Measurements from ENCODE around the gene MLEC. TPM values are rescaled to one million over a fixed set of nuclear protein-coding genes. Genes with fewer than 3 reads are reported as not detected.

MLEC gene
- polyA plus RNA-seq, 1 donor: 173 TPM

DNA sequence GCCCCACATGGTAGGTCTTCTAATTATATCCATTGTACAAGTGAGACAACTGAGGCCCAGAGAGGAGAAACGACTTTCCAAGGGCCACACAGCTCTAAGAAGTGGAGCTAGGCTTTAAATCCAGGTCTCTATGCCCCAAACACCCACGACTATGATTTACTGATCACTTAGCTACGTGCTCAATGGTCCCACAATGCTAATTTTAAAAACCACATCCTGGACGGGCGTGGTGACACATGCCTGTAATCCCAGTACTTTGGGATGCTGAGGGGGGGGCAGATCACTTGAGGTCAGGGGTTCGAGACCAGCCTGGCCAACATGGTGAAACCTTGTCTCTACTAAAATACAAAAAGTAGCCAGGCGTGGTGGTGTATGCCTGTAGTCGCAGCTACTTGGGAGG lies 8.4 kb upstream of the MLEC start:
- H3K9me3 ChIP-seq (ENCODE audit: control insufficient read depth, low read depth, low read length): no peaks in the 10 kb centered on the region
- H3K27me3 ChIP-seq (ENCODE audit: control insufficient read depth, insufficient read depth, low read length): no peaks in the 10 kb centered on the region
- H3K4me1 ChIP-seq (ENCODE audit: control insufficient read depth, insufficient read depth, low read length): peaks cover 7% of the 10 kb centered on the region
- no peaks in the 10 kb centered on the region for H3K36me3 ChIP-seq (ENCODE audit: control insufficient read depth, insufficient read depth, low read length)
- no peak for DNase-seq
- no CpG with 5 or more reads among the region's 8 CpGs for WGBS (ENCODE audit: insufficient coverage, low lambda C conversion rate)
- H3K27ac ChIP-seq (ENCODE audit: low read length): peak overlapping the region; percentile 35
- H3K4me3 ChIP-seq (ENCODE audit: low read length): no peak overlapping the region

DNA sequence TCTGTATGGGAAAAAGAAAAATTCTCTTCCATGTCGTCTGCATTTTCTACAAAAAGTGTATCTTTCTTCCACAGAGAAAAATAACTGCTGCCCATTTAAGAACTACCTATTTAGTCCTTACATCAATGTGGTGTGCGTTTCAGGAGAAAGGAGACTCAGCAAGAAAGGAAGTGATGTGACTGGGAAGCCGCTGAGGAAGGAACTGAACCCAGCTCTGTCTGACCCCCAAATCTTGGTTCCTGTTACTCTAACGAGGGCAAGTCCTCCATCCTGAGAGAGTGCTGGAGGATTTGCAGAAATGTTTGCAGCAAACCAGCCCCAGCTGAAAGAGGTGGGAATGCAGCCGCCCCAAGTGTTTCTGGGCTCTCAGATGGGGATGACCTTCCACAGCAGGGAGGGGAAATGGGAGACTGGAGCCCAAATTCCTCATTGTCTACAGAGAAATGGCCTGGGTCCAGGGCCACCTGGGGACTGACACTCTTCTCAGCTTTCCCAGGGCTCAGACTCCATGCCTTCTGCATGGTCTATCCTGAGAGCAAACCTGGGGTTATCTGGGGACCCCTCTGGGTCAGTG lies 6.7 kb upstream of the MLEC start:
- Histone ChIP-seq H3K27ac (ENCODE audit: low read length) (no peak overlapping the region), H3K4me3 (ENCODE audit: low read length) (no peak overlapping the region), H3K4me1 (ENCODE audit: control insufficient read depth, insufficient read depth, low read length) (peaks cover 7% of the 10 kb centered on the region), H3K27me3 (ENCODE audit: control insufficient read depth, insufficient read depth, low read length) (no peaks in the 10 kb centered on the region), H3K9me3 (ENCODE audit: control insufficient read depth, low read depth, low read length) (no peaks in the 10 kb centered on the region), H3K36me3 (ENCODE audit: control insufficient read depth, insufficient read depth, low read length) (no peaks in the 10 kb centered on the region)
- DNase-seq: no peak
- no CpG with 5 or more reads among the region's 5 CpGs for WGBS (ENCODE audit: insufficient coverage, low lambda C conversion rate)

DNA sequence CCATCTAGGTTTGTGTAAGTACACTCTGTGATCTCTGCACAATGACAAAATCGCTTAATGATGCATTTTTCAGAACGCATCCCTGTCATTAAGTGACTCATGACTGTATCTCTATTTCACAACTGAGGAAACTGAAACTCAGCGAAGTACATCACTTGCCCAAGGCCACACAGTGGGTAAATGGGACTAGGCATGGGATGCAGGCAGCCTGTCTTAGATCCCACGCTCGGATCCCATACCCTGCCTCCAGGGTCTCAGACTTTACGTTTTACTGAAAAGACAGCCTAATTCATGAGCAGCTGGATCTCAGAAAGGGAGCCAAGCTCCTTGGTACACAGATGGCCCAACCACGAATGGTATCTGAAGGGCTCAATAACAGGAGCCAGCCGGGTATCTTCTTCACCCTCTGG lies 2.4 kb upstream of the MLEC start:
- Histone ChIP-seq H3K27me3 (ENCODE audit: control insufficient read depth, insufficient read depth, low read length) (no peaks in the 10 kb centered on the region), H3K9me3 (ENCODE audit: control insufficient read depth, low read depth, low read length) (no peaks in the 10 kb centered on the region), H3K27ac (ENCODE audit: low read length) (no peak overlapping the region), H3K36me3 (ENCODE audit: control insufficient read depth, insufficient read depth, low read length) (no peaks in the 10 kb centered on the region), H3K4me3 (ENCODE audit: low read length) (no peak overlapping the region), H3K4me1 (ENCODE audit: control insufficient read depth, insufficient read depth, low read length) (peaks cover 7% of the 10 kb centered on the region)
- no CpG with 5 or more reads among the region's 8 CpGs for WGBS (ENCODE audit: insufficient coverage, low lambda C conversion rate)
- no peak for DNase-seq

DNA sequence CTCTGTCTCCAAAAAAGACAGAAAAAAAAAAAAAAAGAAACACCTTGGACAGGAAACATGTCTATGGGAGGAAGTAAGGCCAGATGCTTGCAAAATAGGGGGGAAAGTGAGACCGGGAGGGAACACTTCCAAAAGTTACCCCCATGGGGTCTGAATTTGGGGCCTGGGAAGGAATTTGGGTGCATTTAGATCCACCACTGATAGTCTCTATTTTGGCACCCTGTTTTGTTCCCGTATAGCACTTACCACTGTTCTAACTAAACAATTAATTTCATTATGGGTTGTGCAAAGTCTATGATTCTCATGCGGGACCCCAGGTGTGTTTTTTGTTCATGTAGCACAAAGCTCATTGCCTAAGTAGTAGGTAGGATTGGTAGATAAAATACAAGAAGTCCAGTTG lies 1.4 kb upstream of the MLEC start:
- Histone ChIP-seq H3K4me1 (ENCODE audit: control insufficient read depth, insufficient read depth, low read length) (peaks cover 15% of the 10 kb centered on the region), H3K27ac (ENCODE audit: low read length) (no peak overlapping the region), H3K4me3 (ENCODE audit: low read length) (no peak overlapping the region), H3K36me3 (ENCODE audit: control insufficient read depth, insufficient read depth, low read length) (no peaks in the 10 kb centered on the region), H3K27me3 (ENCODE audit: control insufficient read depth, insufficient read depth, low read length) (no peaks in the 10 kb centered on the region), H3K9me3 (ENCODE audit: control insufficient read depth, low read depth, low read length) (no peaks in the 10 kb centered on the region)
- no peak for DNase-seq
- WGBS (ENCODE audit: insufficient coverage, low lambda C conversion rate): 90% methylated on average over 2 of the region's 3 CpGs

DNA sequence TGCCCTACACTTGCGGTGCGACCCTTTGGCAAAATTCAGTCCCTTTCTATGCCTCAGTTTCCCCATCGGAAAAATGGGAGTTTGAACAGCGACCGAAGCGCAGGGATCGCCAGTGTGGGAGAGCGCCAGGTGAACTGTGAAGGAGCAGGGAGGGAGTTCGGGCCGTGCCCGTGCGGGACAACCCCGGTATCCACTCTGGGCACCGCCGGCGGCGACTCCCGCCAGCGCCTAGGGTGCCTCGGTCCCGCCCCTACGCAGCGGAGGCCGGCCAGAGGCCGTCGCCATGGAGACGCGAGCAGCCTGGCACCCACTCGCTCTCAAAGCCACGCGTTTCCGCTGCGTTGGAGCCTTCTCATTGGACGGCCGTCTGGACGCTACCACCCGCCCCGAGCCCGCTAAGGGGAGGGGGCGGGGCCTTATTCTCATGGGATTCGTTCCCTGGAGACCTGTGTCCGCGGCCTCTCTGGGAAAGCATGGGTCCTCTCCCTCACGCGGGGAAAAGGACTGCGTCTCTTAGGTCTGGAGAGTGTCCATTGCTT lies 729 bp upstream of the MLEC start:
- peak overlapping the region; percentile 67 for H3K4me3 ChIP-seq (ENCODE audit: low read length)
- DNase-seq: peak; percentile 99
- peak overlapping the region; percentile 82 for H3K27ac ChIP-seq (ENCODE audit: low read length)
- peaks cover 21% of the 10 kb centered on the region for H3K4me1 ChIP-seq (ENCODE audit: control insufficient read depth, insufficient read depth, low read length)
- no peaks in the 10 kb centered on the region for H3K9me3 ChIP-seq (ENCODE audit: control insufficient read depth, low read depth, low read length)
- no peaks in the 10 kb centered on the region for H3K36me3 ChIP-seq (ENCODE audit: control insufficient read depth, insufficient read depth, low read length)
- no peaks in the 10 kb centered on the region for H3K27me3 ChIP-seq (ENCODE audit: control insufficient read depth, insufficient read depth, low read length)
- 0% methylated on average over 1 of the region's 46 CpGs for WGBS (ENCODE audit: insufficient coverage, low lambda C conversion rate)

DNA sequence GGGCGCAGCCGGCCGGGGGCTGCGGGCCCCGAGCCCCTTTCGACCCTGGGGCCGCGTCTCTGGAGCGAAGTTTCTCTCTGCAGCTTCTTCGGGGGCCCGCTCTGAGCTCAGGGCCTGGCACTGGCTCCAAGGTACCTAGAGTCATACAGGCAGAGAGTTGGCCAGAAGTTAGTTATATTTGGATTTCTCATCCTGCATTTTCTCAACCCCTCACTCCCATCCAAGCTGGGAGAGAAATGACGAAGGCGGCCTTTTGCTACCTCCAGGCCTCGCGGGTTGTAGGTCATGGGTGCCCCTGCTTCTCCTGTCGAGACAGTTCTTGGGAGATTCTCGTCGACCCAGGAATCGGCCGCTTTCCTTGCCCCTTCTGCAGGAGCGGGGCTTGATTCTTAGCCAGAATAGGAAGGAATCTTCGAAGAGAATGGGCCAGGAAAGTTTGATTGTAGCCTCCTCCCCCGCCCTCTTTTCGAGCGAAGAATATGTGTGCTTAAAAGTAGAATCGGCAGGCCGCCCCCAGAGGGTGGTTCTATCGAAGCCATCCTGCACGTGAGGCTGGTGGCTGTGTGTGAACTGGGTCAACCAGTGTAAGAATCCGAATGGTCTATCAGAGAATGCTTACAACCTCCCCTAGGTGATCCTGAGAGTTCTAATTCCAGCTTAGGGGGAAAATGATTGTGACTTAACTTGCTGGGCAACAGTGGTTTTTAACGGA lies 785 bp downstream of the MLEC start:
- H3K9me3 ChIP-seq (ENCODE audit: control insufficient read depth, low read depth, low read length): no peaks in the 10 kb centered on the region
- WGBS (ENCODE audit: insufficient coverage, low lambda C conversion rate): 0% methylated on average over 1 of the region's 31 CpGs
- no peaks in the 10 kb centered on the region for H3K27me3 ChIP-seq (ENCODE audit: control insufficient read depth, insufficient read depth, low read length)
- H3K4me3 ChIP-seq (ENCODE audit: low read length): peak overlapping the region; percentile 67
- H3K4me1 ChIP-seq (ENCODE audit: control insufficient read depth, insufficient read depth, low read length): peaks cover 36% of the 10 kb centered on the region
- DNase-seq: peak in 1 of 2 donors; percentile 58
- no peaks in the 10 kb centered on the region for H3K36me3 ChIP-seq (ENCODE audit: control insufficient read depth, insufficient read depth, low read length)
- H3K27ac ChIP-seq (ENCODE audit: low read length): peak overlapping the region; percentile 82

DNA sequence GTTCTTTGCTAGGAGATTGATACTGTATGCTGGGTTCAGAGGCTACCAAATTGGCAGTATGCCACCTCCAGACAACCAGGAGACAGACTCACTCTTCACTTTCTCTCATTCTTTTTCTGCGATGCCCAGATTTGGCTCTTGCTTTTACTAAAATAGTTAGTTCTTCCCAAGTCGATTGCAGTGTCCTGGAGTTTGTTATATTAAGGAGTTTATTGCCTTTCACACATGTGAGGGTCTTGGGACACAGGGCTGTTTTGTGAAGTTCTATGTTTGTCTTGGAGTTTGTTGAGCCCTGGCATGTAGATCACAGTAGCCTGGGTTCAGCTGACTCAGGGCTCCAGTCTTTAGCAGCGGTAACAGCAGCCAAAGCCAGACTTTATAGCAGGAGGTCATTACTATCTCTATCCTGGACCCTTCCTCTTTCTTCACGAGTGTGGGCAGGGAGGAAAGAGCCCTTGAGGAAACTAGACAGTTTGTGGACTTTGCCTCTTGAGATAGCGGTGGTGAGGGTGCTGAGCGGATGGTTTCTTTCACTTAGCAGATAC lies 1.6 kb downstream of the MLEC start:
- no CpG with 5 or more reads among the region's 6 CpGs for WGBS (ENCODE audit: insufficient coverage, low lambda C conversion rate)
- Histone ChIP-seq H3K27ac (ENCODE audit: low read length) (peak overlapping the region; percentile 82), H3K4me1 (ENCODE audit: control insufficient read depth, insufficient read depth, low read length) (peaks cover 42% of the 10 kb centered on the region), H3K4me3 (ENCODE audit: low read length) (peak overlapping the region; percentile 67), H3K9me3 (ENCODE audit: control insufficient read depth, low read depth, low read length) (no peaks in the 10 kb centered on the region), H3K36me3 (ENCODE audit: control insufficient read depth, insufficient read depth, low read length) (peaks cover 6% of the 10 kb centered on the region), H3K27me3 (ENCODE audit: control insufficient read depth, insufficient read depth, low read length) (no peaks in the 10 kb centered on the region)
- DNase-seq: peak; percentile 84 to 94

DNA sequence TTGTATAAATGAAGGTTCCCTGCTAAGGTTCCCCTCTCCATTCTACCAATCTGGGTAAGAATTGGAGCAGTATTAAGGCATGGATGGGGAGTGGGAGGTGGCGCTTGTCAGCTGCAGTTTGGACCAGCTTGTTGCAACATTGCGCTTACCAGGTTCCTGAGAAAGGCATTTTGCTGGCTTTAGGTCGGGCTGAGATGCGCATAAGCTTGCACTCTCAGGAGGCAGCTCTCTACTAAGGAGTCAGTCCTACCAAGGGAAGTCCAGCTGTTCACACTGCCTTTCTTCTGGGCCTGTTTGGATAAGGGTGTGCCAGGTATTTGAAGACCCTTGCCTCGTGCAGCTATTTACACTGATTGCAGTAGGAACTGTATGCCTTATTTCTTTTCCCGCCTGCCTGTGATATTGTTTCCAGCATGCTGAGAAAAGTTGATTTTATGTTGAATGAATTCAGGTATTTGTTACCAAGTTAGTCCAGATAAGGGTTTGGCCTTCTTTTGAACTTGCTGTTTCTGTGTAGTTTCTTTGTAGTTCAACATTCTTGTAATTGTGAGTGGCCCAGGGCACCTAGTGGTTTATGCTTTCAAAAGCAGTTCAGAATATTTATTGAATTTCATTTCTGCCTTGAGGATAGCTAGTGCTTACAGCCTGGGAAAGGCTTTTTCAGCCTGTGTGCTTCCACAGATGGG lies 2.6 kb downstream of the MLEC start:
- H3K9me3 ChIP-seq (ENCODE audit: control insufficient read depth, low read depth, low read length): no peaks in the 10 kb centered on the region
- peaks cover 16% of the 10 kb centered on the region for H3K36me3 ChIP-seq (ENCODE audit: control insufficient read depth, insufficient read depth, low read length)
- peak overlapping the region; percentile 67 for H3K4me3 ChIP-seq (ENCODE audit: low read length)
- DNase-seq: peak in 1 of 2 donors; percentile 53
- no CpG with 5 or more reads among the region's 6 CpGs for WGBS (ENCODE audit: insufficient coverage, low lambda C conversion rate)
- peak overlapping the region; percentile 82 for H3K27ac ChIP-seq (ENCODE audit: low read length)
- peaks cover 44% of the 10 kb centered on the region for H3K4me1 ChIP-seq (ENCODE audit: control insufficient read depth, insufficient read depth, low read length)
- H3K27me3 ChIP-seq (ENCODE audit: control insufficient read depth, insufficient read depth, low read length): no peaks in the 10 kb centered on the region

DNA sequence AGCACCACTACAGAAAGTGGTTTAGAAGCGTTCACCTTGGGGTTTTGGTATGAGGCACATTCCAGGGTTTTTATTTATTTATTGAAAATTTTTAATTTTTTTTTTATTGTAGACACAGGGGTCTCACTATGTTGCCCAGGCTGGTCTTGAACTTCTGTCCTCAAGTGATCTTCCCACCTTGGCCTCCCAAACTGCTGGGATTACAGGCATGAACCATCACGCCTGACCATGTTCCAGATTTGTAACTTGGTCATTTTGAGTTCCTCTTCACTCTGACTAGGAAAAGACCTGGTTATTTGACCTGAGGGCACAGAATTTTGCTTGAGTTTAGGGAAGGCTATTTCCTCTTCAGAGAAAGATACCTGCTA lies 3.1 kb downstream of the MLEC start:
- H3K4me3 ChIP-seq (ENCODE audit: low read length): peak overlapping the region; percentile 67
- H3K36me3 ChIP-seq (ENCODE audit: control insufficient read depth, insufficient read depth, low read length): peaks cover 21% of the 10 kb centered on the region
- no peaks in the 10 kb centered on the region for H3K9me3 ChIP-seq (ENCODE audit: control insufficient read depth, low read depth, low read length)
- no CpG with 5 or more reads among the region's 2 CpGs for WGBS (ENCODE audit: insufficient coverage, low lambda C conversion rate)
- no peaks in the 10 kb centered on the region for H3K27me3 ChIP-seq (ENCODE audit: control insufficient read depth, insufficient read depth, low read length)
- no peak for DNase-seq
- peak overlapping the region; percentile 82 for H3K27ac ChIP-seq (ENCODE audit: low read length)
- peaks cover 44% of the 10 kb centered on the region for H3K4me1 ChIP-seq (ENCODE audit: control insufficient read depth, insufficient read depth, low read length)

DNA sequence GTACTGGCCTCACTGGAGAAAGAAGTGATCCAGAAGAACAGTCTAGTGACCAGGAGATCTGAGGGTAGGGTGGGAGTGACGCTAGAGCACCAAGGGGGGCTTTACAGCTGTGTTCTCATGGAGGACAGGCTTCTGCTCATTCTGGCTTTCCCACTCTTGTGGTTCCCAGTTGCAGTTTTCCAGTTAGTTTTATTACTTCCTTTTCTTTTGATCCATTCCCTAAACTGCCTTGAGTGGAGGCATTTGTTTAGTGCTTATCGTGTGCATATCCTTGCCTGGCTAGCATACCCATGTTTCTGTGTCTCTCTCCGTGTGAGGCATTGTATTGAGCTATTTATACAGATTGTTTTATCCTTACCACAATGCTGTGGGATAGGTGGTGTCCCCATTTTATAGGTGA lies 4.0 kb downstream of the MLEC start:
- H3K4me3 ChIP-seq (ENCODE audit: low read length): no peak overlapping the region

More for the DNA sequence above, 4.0 kb downstream of the MLEC start:
- Histone ChIP-seq H3K9me3 (ENCODE audit: control insufficient read depth, low read depth, low read length) (no peaks in the 10 kb centered on the region), H3K4me1 (ENCODE audit: control insufficient read depth, insufficient read depth, low read length) (peaks cover 45% of the 10 kb centered on the region), H3K27ac (ENCODE audit: low read length) (peak overlapping the region; percentile 82), H3K27me3 (ENCODE audit: control insufficient read depth, insufficient read depth, low read length) (no peaks in the 10 kb centered on the region), H3K36me3 (ENCODE audit: control insufficient read depth, insufficient read depth, low read length) (peaks cover 29% of the 10 kb centered on the region)
- DNase-seq: no peak
- WGBS (ENCODE audit: insufficient coverage, low lambda C conversion rate): 14% methylated on average over 1 of the region's 3 CpGs

Data from large intestine (tissue), 3 donors.